CD4-positive, alpha-beta T cell treated with Interleukin-15 for 1 hour (primary cell): ENCODE results near the gene C1D.

ENCODE experiments used
- DNase-seq: peaks from one replicate; pipeline ENCODE4 v3.0.0-alpha.2; 2020

Gene C1D

DNA sequence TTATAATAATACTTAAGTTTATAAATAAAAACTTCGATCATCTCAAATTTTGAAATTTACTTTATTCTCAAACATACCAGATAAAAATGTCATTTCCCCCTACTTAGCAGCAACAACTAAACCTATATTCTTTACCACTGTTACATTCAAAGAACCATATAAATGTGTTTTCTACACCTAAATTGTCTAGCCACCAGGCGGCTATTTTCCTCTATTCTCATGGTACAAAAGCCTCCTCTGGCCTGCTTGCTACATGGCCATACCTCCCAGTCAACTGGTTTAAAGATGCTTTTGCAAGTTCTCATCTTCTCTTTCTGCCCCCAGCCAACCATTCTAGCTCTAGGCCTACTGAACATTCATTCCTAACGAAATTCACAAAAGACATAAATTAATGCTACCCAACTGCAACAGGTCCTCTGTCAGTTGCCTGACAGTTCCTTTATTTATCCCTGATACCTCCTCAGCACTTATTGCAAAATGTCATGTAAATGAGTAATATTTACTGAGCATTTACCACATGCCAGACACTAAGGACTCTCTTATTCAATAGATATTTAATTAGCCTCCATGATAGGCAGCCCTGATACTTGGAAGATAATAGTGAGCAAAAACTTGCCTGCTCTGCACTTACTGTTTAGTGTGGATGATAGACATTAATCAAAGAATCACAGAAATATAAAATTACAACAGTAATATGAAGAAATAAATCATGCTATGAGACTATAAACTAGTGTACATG is 5.0 kb downstream of the C1D start:
- no peak for DNase-seq

- no peak for DNase-seq
These were observed 9.9 kb downstream of the C1D start for GRCh38 chr2:68052717-68053422.

DNA sequence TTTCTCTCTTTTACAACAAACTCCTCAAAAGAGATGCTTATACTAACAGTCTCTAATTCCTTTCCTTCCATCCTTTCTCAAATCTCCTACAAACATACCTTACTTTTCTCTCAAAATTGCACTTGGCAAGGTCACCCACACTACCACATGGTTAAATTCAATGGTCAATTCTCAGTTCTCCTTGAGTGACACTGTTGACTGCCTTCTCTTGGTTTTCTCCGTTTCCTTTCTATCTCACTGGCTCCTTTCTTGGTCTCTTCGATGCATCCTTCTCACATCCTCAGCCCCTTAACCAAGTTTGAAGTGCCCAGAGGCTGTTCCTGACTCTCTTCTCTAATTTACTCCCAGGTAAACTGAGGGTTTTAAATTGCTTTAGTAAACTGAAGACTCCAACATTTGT is 12.5 kb downstream of the C1D start:
- DNase-seq, result no peak

GRCh38 chr2:68046642-68047240 is 16.1 kb downstream of the C1D start:
- no peak for DNase-seq

DNA sequence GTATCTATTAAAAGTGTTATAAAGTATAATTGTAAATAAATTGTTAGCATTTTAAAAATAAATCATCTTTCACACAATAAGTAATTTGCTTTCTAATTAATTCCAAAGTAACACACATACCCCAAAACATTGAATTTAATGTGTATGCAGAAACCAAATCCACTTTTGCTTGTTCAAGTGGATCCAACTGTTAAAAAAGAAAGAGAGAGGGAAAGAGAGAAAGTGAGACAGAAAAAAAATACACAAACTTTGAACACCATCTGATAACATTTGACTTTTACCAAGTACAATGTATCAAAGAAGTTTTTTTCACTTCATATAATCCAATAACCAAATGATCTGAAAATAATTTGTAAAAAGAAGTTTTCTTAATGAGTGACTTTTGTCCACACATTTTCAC is 16.6 kb downstream of the C1D start:
- DNase-seq, result no peak

- no peak for DNase-seq
These were observed 17.5 kb downstream of the C1D start for GRCh38 chr2:68045342-68045741.

GRCh38 chr2:68044099-68044498 is 18.7 kb downstream of the C1D start:
- no peak for DNase-seq

DNA sequence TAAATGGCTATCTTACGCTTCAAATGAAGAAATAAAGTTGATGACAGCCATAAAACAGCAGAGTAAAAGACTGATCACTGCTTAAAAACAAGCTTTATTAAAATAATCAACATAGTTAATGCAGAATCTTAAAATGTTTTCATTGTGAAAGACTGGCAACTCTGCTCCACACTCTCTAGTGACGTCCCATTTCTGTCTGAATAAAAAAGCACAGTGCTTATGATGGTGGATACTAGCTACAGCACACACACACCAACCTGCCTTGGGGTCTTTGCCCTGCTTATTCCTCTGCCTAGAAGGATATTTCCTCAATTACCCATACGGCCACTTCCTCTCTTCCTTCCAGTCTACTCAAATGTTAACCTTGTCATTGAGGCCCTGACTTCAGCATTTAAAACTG is 19.1 kb downstream of the C1D start:
- no peak for DNase-seq

- DNase-seq, result no peak
These were observed 19.8 kb downstream of the C1D start for GRCh38 chr2:68043032-68043431.

DNA sequence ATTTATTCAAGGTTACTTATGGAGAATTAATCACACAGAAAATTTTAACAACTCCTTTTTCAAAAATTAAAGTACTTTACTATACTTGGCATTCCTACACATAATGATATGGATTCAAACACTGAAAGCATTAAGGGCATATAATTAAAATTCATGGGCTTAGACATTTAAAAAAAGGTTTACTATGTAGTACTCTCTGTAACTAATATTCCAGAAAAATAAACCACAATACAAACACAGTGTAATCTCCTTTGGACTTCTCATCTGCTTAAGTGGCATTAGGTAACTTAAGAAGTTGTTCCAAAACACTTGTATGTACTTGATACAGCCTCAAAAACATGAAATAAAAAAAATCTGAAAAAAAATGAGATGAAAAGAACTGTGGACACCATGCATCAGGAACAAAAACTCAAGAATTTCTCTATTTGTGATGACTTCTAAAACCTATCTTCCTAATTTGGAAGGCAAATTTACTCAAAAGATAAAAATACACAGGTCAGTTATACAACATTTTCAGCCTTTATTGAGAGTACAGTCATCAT is 21.0 kb downstream of the C1D start:
- DNase-seq, result no peak

DNA sequence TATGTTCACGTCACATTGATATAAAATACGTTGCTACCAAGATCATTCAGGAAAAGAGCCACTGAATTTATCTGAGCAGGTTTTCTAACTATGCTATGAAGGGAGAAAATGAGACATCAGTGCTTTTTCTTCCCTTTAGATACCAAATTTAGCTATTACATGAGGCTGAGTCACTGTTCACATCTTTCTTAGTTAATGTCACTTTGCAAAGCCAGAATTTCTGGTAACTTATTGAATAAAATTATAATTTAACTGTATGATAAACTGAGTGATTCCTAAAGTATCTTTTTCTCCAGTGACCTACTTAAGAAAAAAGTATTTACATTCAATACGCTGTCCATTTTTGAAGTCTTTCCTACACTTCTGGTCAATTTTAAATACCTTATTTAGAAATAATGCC is 22.7 kb downstream of the C1D start:
- DNase-seq, result no peak

DNA sequence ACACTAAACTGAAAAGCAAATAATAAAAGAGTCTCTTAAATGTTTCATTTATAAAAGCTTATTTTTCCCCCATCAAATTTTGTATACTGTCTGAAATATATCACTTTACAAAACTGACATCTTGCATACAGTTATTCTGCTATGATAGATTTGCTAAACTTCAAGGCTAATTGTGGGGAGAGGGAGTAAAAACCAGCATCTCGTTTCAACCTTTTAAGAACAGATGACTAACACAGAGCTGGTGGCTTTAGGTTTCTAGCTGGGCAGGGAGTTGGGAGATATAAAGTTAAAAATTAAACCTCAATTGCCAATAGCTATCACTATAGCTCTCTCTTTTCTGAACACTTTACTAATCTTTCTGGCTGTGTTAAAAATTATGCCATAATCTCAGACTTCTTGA is 23.5 kb downstream of the C1D start:
- no peak for DNase-seq

GRCh38 chr2:68032702-68033101 is 30.1 kb downstream of the C1D start:
- DNase-seq, result no peak

GRCh38 chr2:68031542-68032160 is 31.2 kb downstream of the C1D start:
- no peak for DNase-seq

DNA sequence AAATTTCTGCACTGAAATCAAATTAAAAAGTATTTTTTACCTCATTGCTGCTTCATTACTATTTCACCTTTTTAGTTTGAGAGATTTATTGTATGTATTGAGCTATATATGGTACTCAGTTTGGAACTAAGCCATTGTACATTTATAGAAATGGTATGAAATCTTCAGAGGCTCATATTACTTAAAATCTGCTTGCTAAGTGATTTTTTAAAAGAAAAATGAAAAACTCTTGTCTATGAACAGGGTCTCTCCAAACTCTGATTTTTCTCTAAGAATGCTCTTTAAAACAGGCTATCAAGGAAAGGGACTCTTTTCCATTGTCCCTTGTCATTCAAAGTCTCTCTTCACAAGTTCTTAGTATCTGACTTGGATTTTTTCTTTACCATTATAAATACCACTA is 31.8 kb downstream of the C1D start:
- no peak for DNase-seq

DNA sequence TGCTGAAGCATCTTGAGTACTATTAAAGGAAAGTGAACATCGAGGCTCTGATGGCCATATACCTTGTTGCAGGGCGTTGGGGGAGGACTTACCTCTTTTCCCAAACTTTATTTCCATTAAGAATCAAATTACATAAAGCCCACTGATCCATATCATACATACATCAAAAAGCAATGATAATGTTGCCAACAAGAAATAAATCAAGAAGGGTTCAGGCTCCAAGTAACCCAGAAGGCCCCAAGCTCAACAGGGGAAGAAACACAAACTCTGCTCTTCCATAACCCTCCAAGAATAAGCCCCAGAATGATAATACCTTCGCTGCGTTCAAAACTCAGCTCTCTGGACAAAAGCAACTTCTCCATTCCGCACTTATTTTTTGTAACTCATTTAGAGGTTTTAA is 32.3 kb downstream of the C1D start:
- no peak for DNase-seq

GRCh38 chr2:68027959-68028358 is 34.8 kb downstream of the C1D start:
- DNase-seq, result no peak

GRCh38 chr2:68024450-68024849 is 38.4 kb downstream of the C1D start:
- DNase-seq, result no peak

DNA sequence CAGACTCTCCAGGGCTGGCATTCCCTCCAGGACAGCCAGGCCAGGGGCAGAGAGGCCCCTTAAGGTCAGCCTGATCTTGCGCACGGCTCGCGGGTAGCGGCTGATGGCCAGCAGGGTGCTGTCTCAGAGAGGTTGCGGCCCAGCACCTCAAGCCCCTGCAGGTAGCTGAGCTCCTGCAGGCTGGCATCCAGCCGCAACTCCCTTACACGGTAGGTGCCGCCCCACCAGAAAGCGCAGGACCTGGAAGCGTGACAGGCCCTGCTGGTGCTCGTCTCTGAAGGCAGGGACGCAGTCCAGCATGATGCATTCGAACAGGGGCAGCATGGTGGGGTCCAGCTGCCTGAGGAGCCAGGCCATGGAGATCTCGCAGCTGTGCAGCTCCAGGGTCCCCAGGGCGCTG is 38.9 kb downstream of the C1D start:
- no peak for DNase-seq

DNA sequence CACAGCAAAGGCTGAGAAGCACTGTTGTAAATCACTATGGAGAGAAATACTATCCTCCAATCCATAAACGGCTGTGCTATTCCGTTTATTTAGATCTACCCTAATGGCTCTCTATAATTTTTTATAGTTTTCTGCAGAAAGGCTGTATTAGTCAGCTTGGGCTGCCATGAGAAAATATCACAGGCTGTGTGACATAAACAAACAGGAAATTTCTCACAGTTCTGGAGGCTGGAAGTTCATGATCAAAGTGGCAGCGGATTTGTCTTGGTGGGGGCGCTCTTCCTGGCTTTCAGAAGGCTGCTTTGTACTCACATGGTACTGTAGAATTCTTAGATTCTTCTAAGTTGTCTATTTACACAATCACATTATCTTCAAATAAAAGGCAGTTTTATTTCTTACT is 44.1 kb downstream of the C1D start:
- no peak for DNase-seq

- DNase-seq, result no peak
These were observed 53.3 kb downstream of the C1D start for GRCh38 chr2:68009526-68009925.

GRCh38 chr2:68000170-68000825 is 62.5 kb downstream of the C1D start:
- no peak for DNase-seq

DNA sequence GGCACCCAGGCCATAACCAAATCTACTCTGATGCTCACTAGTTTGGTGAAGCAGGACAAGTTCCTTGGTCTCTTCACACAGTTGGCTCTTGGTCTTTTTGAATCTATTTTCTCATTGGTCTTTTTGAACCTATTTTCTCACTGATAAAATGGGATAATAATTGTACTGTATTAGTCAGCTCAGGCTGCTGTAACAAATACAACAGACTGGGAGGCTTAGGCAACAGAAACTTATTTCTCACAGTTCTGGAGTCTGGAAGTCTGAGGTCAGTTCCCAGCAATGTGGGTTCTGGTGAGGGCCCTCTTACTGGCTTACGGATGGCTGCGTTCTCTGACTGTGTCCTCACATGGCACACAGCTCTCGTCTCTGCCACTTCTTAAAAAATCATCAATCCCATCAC is 63.5 kb downstream of the C1D start:
- DNase-seq, result no peak
